Tibial nerve (tissue), 4 donors: Measurements from ENCODE around the gene ANKS1A. TPM values are rescaled to one million over a fixed set of nuclear protein-coding genes. Genes with fewer than 3 reads are reported as not detected.

Experiments
- DNase-seq, 2 donors: peaks; one replicate each; pipeline ENCODE4 v3.0.0-alpha.2; 2019; ENCODE audit warnings: low spot score in 2 of 2
- H3K27ac ChIP-seq, 4 donors: fragments of 200-600 bp; sonication (generic) in 3 of 4; one replicate each; pipeline ENCODE4 v1.5.1; 2017 to 2019; ENCODE audit warnings: mild to moderate bottlenecking in 1 of 4
- H3K27me3 ChIP-seq, 2 donors: fragments of 200-600 bp; sonication (generic) in 1 of 2; one replicate each; pipeline versions ENCODE4 v1.5.1 to v1.6.0; 2017 to 2019
- H3K36me3 ChIP-seq, 3 donors: fragments of 200-600 bp; sonication (generic); one replicate each; pipeline ENCODE4 v1.5.1; 2018 to 2019
- H3K4me1 ChIP-seq, 4 donors: fragments of 200-600 bp; sonication (generic) in 3 of 4; one replicate each; pipeline ENCODE4 v1.5.1; 2017 to 2019
- H3K4me3 ChIP-seq, 4 donors: fragments of 200-600 bp; sonication (generic) in 3 of 4; one replicate each; pipeline ENCODE4 v1.5.1; 2017 to 2019; ENCODE audit warnings: mild to moderate bottlenecking in 1 of 4, moderate library complexity in 1 of 4
- H3K9me3 ChIP-seq, 4 donors: fragments of 200-600 bp; sonication (generic) in 3 of 4; one replicate each; pipeline ENCODE4 v1.5.1; 2017 to 2019
- EP300 ChIP-seq, 2 donors: sonication (generic); formaldehyde crosslinking; IDR thresholded peaks; one replicate each; pipeline ENCODE4 v1.6.1; 2017; ENCODE audit warnings: antibody characterized with exemption in 2 of 2, mild to moderate bottlenecking in 1 of 2
- POLR2A ChIP-seq, 2 donors: fragments of 450-650 bp; IDR thresholded peaks; one replicate each; pipeline ENCODE4 v1.6.1; 2017; ENCODE audit warnings: antibody characterized with exemption in 2 of 2, mild to moderate bottlenecking in 2 of 2, moderate library complexity in 2 of 2
- WGBS, 2 donors: methylation state at CpG; one replicate each; pipeline ENCODE4 v1.1.5; 2018; 5-methylcytosine and 5-hydroxymethylcytosine counted together
- total RNA-seq, 4 donors: library from RNA; depleted of rRNA; stranded (reverse); fragments of >200 nt; gene quantifications; one replicate each; pipeline ENCODE4 v1.1.0, GENCODE V29; 2016
- TF ChIP-seq, protein P1 (sequence below), 5 experiments: fragments of 200-600 bp in 3 of 5; fragments of 450-650 bp in 2 of 5; sonication (generic) in 3 of 5; IDR thresholded peaks; one replicate each; pipeline ENCODE4 v1.5.1; 2016 to 2019; ENCODE audit warnings: antibody characterized with exemption in 5 of 5, mild to moderate bottlenecking in 3 of 5, moderate library complexity in 2 of 5

The ANKS1A gene
- total RNA-seq, 4 donors from 2014 or later: 39.3 to 55.9 (median 44.0) TPM

- Histone ChIP-seq H3K27me3 (no peaks in the 10 kb centered on the region), H3K27ac (no peak overlapping the region), H3K4me1 (no peaks in the 10 kb centered on the region), H3K36me3 (peaks cover 0 to 87% (median 0%) of the 10 kb centered on the region in 3 donors), H3K9me3 (no peaks in the 10 kb centered on the region), H3K4me3 (no peak overlapping the region)
- DNase-seq: no peak
- 73 to 80% methylated on average over 3 of the region's 3 CpGs for WGBS, 2 donors
- TF ChIP-seq POLR2A (IDR thresholded peaks at IDR 0.05): no peak
- TF ChIP-seq EP300 (IDR thresholded peaks at IDR 0.05): no peak
- TF ChIP-seq, protein P1, sequence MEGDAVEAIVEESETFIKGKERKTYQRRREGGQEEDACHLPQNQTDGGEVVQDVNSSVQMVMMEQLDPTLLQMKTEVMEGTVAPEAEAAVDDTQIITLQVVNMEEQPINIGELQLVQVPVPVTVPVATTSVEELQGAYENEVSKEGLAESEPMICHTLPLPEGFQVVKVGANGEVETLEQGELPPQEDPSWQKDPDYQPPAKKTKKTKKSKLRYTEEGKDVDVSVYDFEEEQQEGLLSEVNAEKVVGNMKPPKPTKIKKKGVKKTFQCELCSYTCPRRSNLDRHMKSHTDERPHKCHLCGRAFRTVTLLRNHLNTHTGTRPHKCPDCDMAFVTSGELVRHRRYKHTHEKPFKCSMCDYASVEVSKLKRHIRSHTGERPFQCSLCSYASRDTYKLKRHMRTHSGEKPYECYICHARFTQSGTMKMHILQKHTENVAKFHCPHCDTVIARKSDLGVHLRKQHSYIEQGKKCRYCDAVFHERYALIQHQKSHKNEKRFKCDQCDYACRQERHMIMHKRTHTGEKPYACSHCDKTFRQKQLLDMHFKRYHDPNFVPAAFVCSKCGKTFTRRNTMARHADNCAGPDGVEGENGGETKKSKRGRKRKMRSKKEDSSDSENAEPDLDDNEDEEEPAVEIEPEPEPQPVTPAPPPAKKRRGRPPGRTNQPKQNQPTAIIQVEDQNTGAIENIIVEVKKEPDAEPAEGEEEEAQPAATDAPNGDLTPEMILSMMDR (IDR thresholded peaks at IDR 0.05): no peak
These were observed 23.9 kb upstream of the ANKS1A start for GRCh38 chr6:34865107-34865506.

- 83 to 85% methylated on average over 3 of the region's 3 CpGs for WGBS, 2 donors
- H3K4me1 ChIP-seq: no peaks in the 10 kb centered on the region
- peaks cover 0 to 87% (median 0%) of the 10 kb centered on the region in 3 donors for H3K36me3 ChIP-seq
- no peak overlapping the region for H3K4me3 ChIP-seq
- TF ChIP-seq EP300 (IDR thresholded peaks at IDR 0.05): no peak
- no peak for TF ChIP-seq POLR2A (IDR thresholded peaks at IDR 0.05)
- TF ChIP-seq, protein P1 (IDR thresholded peaks at IDR 0.05): no peak
- H3K27me3 ChIP-seq: no peaks in the 10 kb centered on the region
- no peak for DNase-seq
- H3K27ac ChIP-seq: no peak overlapping the region
- H3K9me3 ChIP-seq: no peaks in the 10 kb centered on the region
These were observed 22.5 kb upstream of the ANKS1A start for GRCh38 chr6:34866509-34866908.

- 93 to 97% methylated on average over 3 of the region's 3 CpGs for WGBS, 2 donors
- TF ChIP-seq, protein P1 (IDR thresholded peaks at IDR 0.05): no peak
- TF ChIP-seq EP300 (IDR thresholded peaks at IDR 0.05) (no peak), POLR2A (IDR thresholded peaks at IDR 0.05) (no peak)
- Histone ChIP-seq H3K27ac (no peak overlapping the region), H3K27me3 (no peaks in the 10 kb centered on the region), H3K36me3 (peaks cover 0 to 88% (median 2%) of the 10 kb centered on the region in 3 donors), H3K4me1 (no peaks in the 10 kb centered on the region), H3K4me3 (no peak overlapping the region), H3K9me3 (no peaks in the 10 kb centered on the region)
- no peak for DNase-seq
These were observed 21.6 kb upstream of the ANKS1A start for GRCh38 chr6:34867484-34867883.

DNA sequence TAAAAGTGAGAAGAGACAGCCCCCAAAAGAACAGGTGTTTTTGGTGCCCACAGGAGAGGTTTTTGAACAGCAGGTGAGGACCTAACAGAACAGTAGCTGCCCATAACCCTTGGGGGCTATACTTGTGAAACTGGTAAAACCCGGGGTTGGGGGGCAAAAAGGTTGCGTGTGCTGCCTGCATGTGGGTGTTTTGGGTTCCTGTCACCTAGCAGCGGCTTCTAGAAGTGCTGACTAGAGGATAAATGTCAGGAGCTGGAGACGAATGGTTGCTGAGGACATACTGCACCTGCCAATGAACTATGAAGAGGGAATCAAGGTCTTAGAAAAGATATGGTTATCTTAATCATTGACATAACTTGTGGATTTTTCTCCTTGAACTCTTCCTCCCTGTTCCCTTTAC is 17.2 kb upstream of the ANKS1A start:
- Histone ChIP-seq H3K4me3 (no peak overlapping the region), H3K9me3 (no peaks in the 10 kb centered on the region), H3K27me3 (no peaks in the 10 kb centered on the region), H3K27ac (no peak overlapping the region), H3K4me1 (no peaks in the 10 kb centered on the region), H3K36me3 (peaks cover 0 to 100% (median 17%) of the 10 kb centered on the region in 3 donors)
- DNase-seq: no peak
- TF ChIP-seq EP300 (IDR thresholded peaks at IDR 0.05) (no peak), POLR2A (IDR thresholded peaks at IDR 0.05) (no peak)
- TF ChIP-seq, protein P1 (IDR thresholded peaks at IDR 0.05): no peak
- WGBS, 2 donors: 90 to 95% methylated on average over 4 of the region's 4 CpGs

- Histone ChIP-seq H3K4me1 (no peaks in the 10 kb centered on the region), H3K9me3 (no peaks in the 10 kb centered on the region), H3K4me3 (no peak overlapping the region), H3K27ac (no peak overlapping the region), H3K36me3 (peaks cover 0 to 100% (median 17%) of the 10 kb centered on the region in 3 donors), H3K27me3 (no peaks in the 10 kb centered on the region)
- DNase-seq: no peak
- TF ChIP-seq, protein P1 (IDR thresholded peaks at IDR 0.05): no peak
- TF ChIP-seq EP300 (IDR thresholded peaks at IDR 0.05) (no peak), POLR2A (IDR thresholded peaks at IDR 0.05) (no peak)
- WGBS, 2 donors: 55 to 65% methylated on average over 1 of the region's 1 CpG
These were observed 16.7 kb upstream of the ANKS1A start for GRCh38 chr6:34872332-34872731.
